HepG2 (cell line): Measurements from ENCODE around the gene TREH. TPM values are rescaled to one million over a fixed set of nuclear protein-coding genes. Genes with fewer than 3 reads are reported as not detected.

Source experiments
- AGO1 ChIP-seq: fragments of 200-400 bp; formaldehyde crosslinking; IDR thresholded peaks from 2 replicates; pipeline ENCODE4 v1.6.1; 2017; ENCODE audit warnings: mild to moderate bottlenecking, low read depth, low read length, moderate library complexity; ENCODE audit not compliant: poor library complexity, severe bottlenecking
- ATF7 ChIP-seq, 2 experiments: fragments of 450-650 bp in 1 of 2; sonication (generic) in 1 of 2; formaldehyde crosslinking in 1 of 2; IDR thresholded peaks; 2 replicates each; pipeline versions ENCODE4 v1.4.0 to v1.6.1; 2016 to 2020; ENCODE audit warnings: antibody characterized with exemption in 1 of 2, mild to moderate bottlenecking in 1 of 2, missing genetic modification reagents in 1 of 2
- CHCHD3 ChIP-seq: sonication (generic); formaldehyde crosslinking; IDR thresholded peaks from 2 replicates; pipeline ENCODE4 v1.8.0; 2022; ENCODE audit warnings: mild to moderate bottlenecking, missing genetic modification reagents, moderate library complexity
- FOSL2 ChIP-seq: sonication (generic); formaldehyde crosslinking; IDR thresholded peaks from 2 replicates; pipeline ENCODE4 v1.4.0; 2020; ENCODE audit warnings: missing genetic modification reagents
- FOXA1 ChIP-seq, 2 experiments: fragments of 450-650 bp in 1 of 2; sonication (generic) in 1 of 2; formaldehyde crosslinking in 1 of 2; IDR thresholded peaks; 2 replicates each; pipeline versions ENCODE4 v1.4.0 to v1.6.1; 2016 to 2020; ENCODE audit warnings: missing genetic modification reagents in 1 of 2
- FOXA3 ChIP-seq: IDR thresholded peaks from 2 replicates; pipeline ENCODE4 v1.6.1; 2016; ENCODE audit warnings: missing genetic modification reagents, missing compliant biosample characterization
- MXD4 ChIP-seq: IDR thresholded peaks from 2 replicates; pipeline ENCODE4 v1.6.1; 2016; ENCODE audit warnings: mild to moderate bottlenecking, missing biosample characterization, missing genetic modification reagents
- PHB2 ChIP-seq: fragments of 450-650 bp; IDR thresholded peaks from 2 replicates; pipeline ENCODE4 v1.6.1; 2018; ENCODE audit not compliant: partially characterized antibody
- SAP130 ChIP-seq: IDR thresholded peaks from 2 replicates; pipeline ENCODE4 v1.6.1; 2016; ENCODE audit warnings: low read depth
- SMAD3 ChIP-seq: sonication (generic); formaldehyde crosslinking; IDR thresholded peaks from 2 replicates; pipeline ENCODE4 v1.4.0; 2020; ENCODE audit warnings: missing genetic modification reagents
- ZNF331 ChIP-seq: sonication (generic); formaldehyde crosslinking; IDR thresholded peaks from 2 replicates; pipeline ENCODE4 v1.4.0; 2020; ENCODE audit warnings: missing genetic modification reagents
- ZNF367 ChIP-seq: sonication (generic); formaldehyde crosslinking; IDR thresholded peaks from 2 replicates; pipeline ENCODE4 v1.4.0; 2020; ENCODE audit warnings: missing genetic modification reagents, borderline replicate concordance
- ZNF674 ChIP-seq: sonication (generic); formaldehyde crosslinking; IDR thresholded peaks from 2 replicates; pipeline ENCODE4 v1.5.0; 2020; ENCODE audit warnings: low read depth, mild to moderate bottlenecking, missing genetic modification reagents
- ZNF777 ChIP-seq: sonication (generic); formaldehyde crosslinking; IDR thresholded peaks from 2 replicates; pipeline ENCODE4 v1.4.0; 2020; ENCODE audit warnings: missing genetic modification reagents
- polyA plus RNA-seq, 8 experiments: library from polyadenylated mRNA; depleted of rRNA in 3 of 8; stranded (reverse) in 7 of 8; unstranded in 1 of 8; fragments of >200 nt; fragmentation: Illumina TruSeq in 4 of 8; extraction: Trizol in 4 of 8; gene quantifications; 2 replicates each; pipeline versions ENCODE4 v1.2.1 to v1.2.3, GENCODE V29; 2011 to 2016; ENCODE audit warnings: low read depth in 4 of 8, missing spikeins in 1 of 8, mixed read lengths in 1 of 8; ENCODE audit not compliant: insufficient read depth in 1 of 8
- total RNA-seq, 5 experiments: library from RNA; depleted of rRNA; stranded (reverse); fragments of >200 nt; fragmentation: Illumina TruSeq; extraction: Trizol; gene quantifications; 2 replicates each; pipeline ENCODE4 v1.2.3, GENCODE V29; 2016; ENCODE audit warnings: low read depth in 1 of 5
- TF ChIP-seq, protein P1 (sequence below): sonication (generic); formaldehyde crosslinking; IDR thresholded peaks from 2 replicates; pipeline ENCODE4 v1.5.0; 2020; ENCODE audit warnings: mild to moderate bottlenecking, missing genetic modification reagents, moderate library complexity
- TF ChIP-seq, protein P2 (sequence below): sonication (generic); formaldehyde crosslinking; IDR thresholded peaks from 2 replicates; pipeline ENCODE4 v1.4.0; 2020; ENCODE audit warnings: missing genetic modification reagents
- TF ChIP-seq, protein P3 (sequence below): IDR thresholded peaks from 2 replicates; pipeline ENCODE4 v1.6.1; 2016
- TF ChIP-seq, protein P4 (sequence below): sonication (generic); formaldehyde crosslinking; conservative IDR thresholded peaks from 2 replicates; pipeline ENCODE4 v1.8.1; 2023; ENCODE audit warnings: missing genetic modification reagents
- TF ChIP-seq, protein P5 (sequence below): sonication (generic); formaldehyde crosslinking; IDR thresholded peaks from 2 replicates; pipeline ENCODE4 v1.9.0; 2022; ENCODE audit warnings: missing genetic modification reagents, mild to moderate bottlenecking, borderline replicate concordance

The TREH gene
- total and polyA plus RNA-seq, 2 of the 13 experiments (the other 11 are each of a cell fraction or from before 2014, with no cell fraction given): 0.53 to 0.86 TPM

DNA sequence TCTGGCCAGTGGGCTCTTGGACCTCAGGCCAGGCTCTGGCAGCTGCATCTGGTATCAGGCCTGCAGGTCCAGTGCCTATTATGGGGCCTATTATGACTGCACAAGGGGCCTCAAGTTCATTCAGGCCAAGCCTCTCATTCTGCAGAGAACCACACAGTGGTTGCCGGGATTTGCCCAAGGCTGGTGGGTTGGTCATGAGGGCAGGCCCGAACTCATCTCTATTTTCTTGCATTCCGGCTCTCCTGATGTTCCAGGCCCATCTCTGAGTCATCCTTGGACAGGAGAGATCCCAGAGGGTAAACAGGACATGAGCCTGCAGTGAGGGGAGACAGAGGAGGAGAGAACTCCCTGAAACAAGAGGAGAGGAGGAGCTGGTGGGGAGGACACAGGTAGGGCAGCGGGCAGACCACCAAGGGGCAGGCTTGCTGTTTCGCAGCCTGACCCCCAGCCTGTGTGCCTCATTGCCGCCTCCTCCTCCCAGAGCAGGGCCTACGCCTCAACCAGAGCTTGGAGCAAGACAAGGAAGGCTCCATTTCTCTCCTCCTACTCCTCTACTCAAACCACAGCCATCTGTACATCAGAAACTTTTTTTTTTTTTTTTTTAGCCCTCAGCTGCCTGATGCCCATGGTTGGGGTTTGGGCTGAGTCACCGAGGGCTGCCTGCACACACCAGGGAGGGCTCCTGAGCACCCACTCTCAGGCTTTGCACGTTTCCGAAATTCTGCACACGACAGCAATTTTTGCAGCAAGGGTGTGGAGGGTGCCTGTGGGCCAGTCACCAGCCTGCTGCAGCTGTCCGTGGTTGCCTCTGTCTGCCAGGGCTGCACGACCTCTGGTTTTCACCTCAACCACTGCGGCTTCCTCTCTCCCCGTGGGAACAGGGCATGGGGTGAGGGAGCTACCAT lies 12.7 kb upstream of the TREH start (continued):
- TF ChIP-seq, protein P1, sequence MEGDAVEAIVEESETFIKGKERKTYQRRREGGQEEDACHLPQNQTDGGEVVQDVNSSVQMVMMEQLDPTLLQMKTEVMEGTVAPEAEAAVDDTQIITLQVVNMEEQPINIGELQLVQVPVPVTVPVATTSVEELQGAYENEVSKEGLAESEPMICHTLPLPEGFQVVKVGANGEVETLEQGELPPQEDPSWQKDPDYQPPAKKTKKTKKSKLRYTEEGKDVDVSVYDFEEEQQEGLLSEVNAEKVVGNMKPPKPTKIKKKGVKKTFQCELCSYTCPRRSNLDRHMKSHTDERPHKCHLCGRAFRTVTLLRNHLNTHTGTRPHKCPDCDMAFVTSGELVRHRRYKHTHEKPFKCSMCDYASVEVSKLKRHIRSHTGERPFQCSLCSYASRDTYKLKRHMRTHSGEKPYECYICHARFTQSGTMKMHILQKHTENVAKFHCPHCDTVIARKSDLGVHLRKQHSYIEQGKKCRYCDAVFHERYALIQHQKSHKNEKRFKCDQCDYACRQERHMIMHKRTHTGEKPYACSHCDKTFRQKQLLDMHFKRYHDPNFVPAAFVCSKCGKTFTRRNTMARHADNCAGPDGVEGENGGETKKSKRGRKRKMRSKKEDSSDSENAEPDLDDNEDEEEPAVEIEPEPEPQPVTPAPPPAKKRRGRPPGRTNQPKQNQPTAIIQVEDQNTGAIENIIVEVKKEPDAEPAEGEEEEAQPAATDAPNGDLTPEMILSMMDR (CRISPR knock-in tag): 0 out of 2 replicates have a peak, but pooled peaks have one; percentile 8
- TF ChIP-seq FOSL2 (CRISPR knock-in tag) (peak; percentile 71), ZNF331 (no peak), PHB2 (no peak), ATF7 (IDR thresholded peaks at IDR 0.05) (no peak), ATF7 (CRISPR knock-in tag; IDR thresholded peaks at IDR 0.05) (no peak), AGO1 (no peak), FOXA3 (CRISPR knock-in tag) (0 out of 2 replicates have a peak, but pooled peaks have one; percentile 35), ZNF674 (CRISPR knock-in tag) (no peak), FOXA1 (IDR thresholded peaks at IDR 0.05) (no peak), FOXA1 (CRISPR knock-in tag; IDR thresholded peaks at IDR 0.05) (peak; percentile 61), ZNF367 (CRISPR knock-in tag) (no peak), SAP130 (CRISPR knock-in tag) (0 out of 2 replicates have a peak, but pooled peaks have one; percentile 23), ZNF777 (CRISPR knock-in tag) (no peak), MXD4 (CRISPR knock-in tag) (no peak), SMAD3 (CRISPR knock-in tag) (no peak), CHCHD3 (CRISPR knock-in tag) (no peak)
- TF ChIP-seq, protein P2, sequence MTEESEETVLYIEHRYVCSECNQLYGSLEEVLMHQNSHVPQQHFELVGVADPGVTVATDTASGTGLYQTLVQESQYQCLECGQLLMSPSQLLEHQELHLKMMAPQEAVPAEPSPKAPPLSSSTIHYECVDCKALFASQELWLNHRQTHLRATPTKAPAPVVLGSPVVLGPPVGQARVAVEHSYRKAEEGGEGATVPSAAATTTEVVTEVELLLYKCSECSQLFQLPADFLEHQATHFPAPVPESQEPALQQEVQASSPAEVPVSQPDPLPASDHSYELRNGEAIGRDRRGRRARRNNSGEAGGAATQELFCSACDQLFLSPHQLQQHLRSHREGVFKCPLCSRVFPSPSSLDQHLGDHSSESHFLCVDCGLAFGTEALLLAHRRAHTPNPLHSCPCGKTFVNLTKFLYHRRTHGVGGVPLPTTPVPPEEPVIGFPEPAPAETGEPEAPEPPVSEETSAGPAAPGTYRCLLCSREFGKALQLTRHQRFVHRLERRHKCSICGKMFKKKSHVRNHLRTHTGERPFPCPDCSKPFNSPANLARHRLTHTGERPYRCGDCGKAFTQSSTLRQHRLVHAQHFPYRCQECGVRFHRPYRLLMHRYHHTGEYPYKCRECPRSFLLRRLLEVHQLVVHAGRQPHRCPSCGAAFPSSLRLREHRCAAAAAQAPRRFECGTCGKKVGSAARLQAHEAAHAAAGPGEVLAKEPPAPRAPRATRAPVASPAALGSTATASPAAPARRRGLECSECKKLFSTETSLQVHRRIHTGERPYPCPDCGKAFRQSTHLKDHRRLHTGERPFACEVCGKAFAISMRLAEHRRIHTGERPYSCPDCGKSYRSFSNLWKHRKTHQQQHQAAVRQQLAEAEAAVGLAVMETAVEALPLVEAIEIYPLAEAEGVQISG: no peak
- TF ChIP-seq, protein P3, sequence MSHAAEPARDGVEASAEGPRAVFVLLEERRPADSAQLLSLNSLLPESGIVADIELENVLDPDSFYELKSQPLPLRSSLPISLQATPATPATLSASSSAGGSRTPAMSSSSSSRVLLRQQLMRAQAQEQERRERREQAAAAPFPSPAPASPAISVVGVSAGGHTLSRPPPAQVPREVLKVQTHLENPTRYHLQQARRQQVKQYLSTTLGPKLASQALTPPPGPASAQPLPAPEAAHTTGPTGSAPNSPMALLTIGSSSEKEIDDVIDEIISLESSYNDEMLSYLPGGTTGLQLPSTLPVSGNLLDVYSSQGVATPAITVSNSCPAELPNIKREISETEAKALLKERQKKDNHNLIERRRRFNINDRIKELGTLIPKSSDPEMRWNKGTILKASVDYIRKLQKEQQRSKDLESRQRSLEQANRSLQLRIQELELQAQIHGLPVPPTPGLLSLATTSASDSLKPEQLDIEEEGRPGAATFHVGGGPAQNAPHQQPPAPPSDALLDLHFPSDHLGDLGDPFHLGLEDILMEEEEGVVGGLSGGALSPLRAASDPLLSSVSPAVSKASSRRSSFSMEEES (CRISPR knock-in tag): no peak
- TF ChIP-seq, protein P4, sequence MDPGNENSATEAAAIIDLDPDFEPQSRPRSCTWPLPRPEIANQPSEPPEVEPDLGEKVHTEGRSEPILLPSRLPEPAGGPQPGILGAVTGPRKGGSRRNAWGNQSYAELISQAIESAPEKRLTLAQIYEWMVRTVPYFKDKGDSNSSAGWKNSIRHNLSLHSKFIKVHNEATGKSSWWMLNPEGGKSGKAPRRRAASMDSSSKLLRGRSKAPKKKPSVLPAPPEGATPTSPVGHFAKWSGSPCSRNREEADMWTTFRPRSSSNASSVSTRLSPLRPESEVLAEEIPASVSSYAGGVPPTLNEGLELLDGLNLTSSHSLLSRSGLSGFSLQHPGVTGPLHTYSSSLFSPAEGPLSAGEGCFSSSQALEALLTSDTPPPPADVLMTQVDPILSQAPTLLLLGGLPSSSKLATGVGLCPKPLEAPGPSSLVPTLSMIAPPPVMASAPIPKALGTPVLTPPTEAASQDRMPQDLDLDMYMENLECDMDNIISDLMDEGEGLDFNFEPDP (CRISPR knock-in tag): 0 out of 2 replicates have a peak, but pooled peaks have one; percentile 55
- TF ChIP-seq, protein P5, sequence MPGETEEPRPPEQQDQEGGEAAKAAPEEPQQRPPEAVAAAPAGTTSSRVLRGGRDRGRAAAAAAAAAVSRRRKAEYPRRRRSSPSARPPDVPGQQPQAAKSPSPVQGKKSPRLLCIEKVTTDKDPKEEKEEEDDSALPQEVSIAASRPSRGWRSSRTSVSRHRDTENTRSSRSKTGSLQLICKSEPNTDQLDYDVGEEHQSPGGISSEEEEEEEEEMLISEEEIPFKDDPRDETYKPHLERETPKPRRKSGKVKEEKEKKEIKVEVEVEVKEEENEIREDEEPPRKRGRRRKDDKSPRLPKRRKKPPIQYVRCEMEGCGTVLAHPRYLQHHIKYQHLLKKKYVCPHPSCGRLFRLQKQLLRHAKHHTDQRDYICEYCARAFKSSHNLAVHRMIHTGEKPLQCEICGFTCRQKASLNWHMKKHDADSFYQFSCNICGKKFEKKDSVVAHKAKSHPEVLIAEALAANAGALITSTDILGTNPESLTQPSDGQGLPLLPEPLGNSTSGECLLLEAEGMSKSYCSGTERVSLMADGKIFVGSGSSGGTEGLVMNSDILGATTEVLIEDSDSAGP (CRISPR knock-in tag): 0 out of 2 replicates have a peak, but pooled peaks have one; percentile 17
